ENCODE results near the gene ZNF620.
"Not testable (repeated sequence)": the region's sequence is repeated elsewhere in the genome, so short reads cannot be mapped to it uniquely, and the experiment has no call there.

Gene ZNF620

GRCh38 chr3:40557575-40558161 lies 51.8 kb downstream of the ZNF620 start (continued):
- no peak for TF ChIP-seq ZNF624 (tag by site-specific recombination; IDR thresholded peaks at IDR 0.05)

GRCh38 chr3:40562482-40562881 lies 56.6 kb downstream of the ZNF620 start:
- POLR2A ChIA-PET; H3K36me3 ChIP-seq (ENCODE audit: control insufficient read depth in 2 of 2, insufficient read depth in 1 of 2, low read length in 2 of 2); H3K27ac ChIP-seq (ENCODE audit: extremely low read depth, low read depth, low read length); H3K4me3 ChIP-seq (ENCODE audit: low read depth, low read length); H3K4me1 ChIP-seq (ENCODE audit: control insufficient read depth, insufficient read depth, low read length); CTCF ChIA-PET; H3K9me3 ChIP-seq (ENCODE audit: control insufficient read depth, insufficient read depth, low read depth, low read length): not testable (repeated sequence)

- H3K27ac ChIP-seq (ENCODE audit: extremely low read depth, low read depth, low read length); POLR2A ChIA-PET; H3K4me1 ChIP-seq (ENCODE audit: control insufficient read depth, insufficient read depth, low read length); CTCF ChIA-PET; H3K4me3 ChIP-seq (ENCODE audit: low read depth, low read length); H3K36me3 ChIP-seq (ENCODE audit: control insufficient read depth in 2 of 2, insufficient read depth in 1 of 2, low read length in 2 of 2); H3K9me3 ChIP-seq (ENCODE audit: control insufficient read depth, insufficient read depth, low read depth, low read length): not testable (repeated sequence)
Measured at GRCh38 chr3:40565629-40566028, 59.8 kb downstream of the ZNF620 start.

- Histone ChIP-seq H3K36me3 (ENCODE audit: control insufficient read depth in 2 of 2, insufficient read depth in 1 of 2, low read length in 2 of 2) (no peaks in the 10 kb centered on the region), H3K9me3 (ENCODE audit: control insufficient read depth, insufficient read depth, low read depth, low read length) (no peaks in the 10 kb centered on the region), H3K4me1 (ENCODE audit: control insufficient read depth, insufficient read depth, low read length) (no peaks in the 10 kb centered on the region), H3K4me3 (ENCODE audit: low read depth, low read length) (no peak overlapping the region), H3K27ac (ENCODE audit: extremely low read depth, low read depth, low read length) (no peak overlapping the region)
- POLR2A ChIA-PET: no interaction called here
- TF ChIP-seq ZNF692 (tag by site-specific recombination; IDR thresholded peaks at IDR 0.05) (no peak), ZNF488 (tag by site-specific recombination; IDR thresholded peaks at IDR 0.05) (no peak), ZNF660 (tag by site-specific recombination; IDR thresholded peaks at IDR 0.05) (no peak), ZNF221 (tag by site-specific recombination; IDR thresholded peaks at IDR 0.05; ENCODE audit: borderline replicate concordance) (no peak), ZNF830 (tag by site-specific recombination; IDR thresholded peaks at IDR 0.05; ENCODE audit: low read depth) (no peak), OSR2 (tag by site-specific recombination; IDR thresholded peaks at IDR 0.05) (no peak), PRDM6 (tag by site-specific recombination; IDR thresholded peaks at IDR 0.05) (no peak), ZNF658 (tag by site-specific recombination; IDR thresholded peaks at IDR 0.05) (no peak), ZNF776 (tag by site-specific recombination; IDR thresholded peaks at IDR 0.05; ENCODE audit: borderline replicate concordance) (no peak)
- CTCF ChIA-PET: no interaction called here
Measured at GRCh38 chr3:40566694-40567093, 60.9 kb downstream of the ZNF620 start.

Data from HEK293 (cell line).